K562 (cell line): Measurements from ENCODE around the gene PCBP3. TPM values are rescaled to one million over a fixed set of nuclear protein-coding genes. Genes with fewer than 3 reads are reported as not detected.

Source experiments
- HNRNPK ChIP-seq: fragments of 200-400 bp; formaldehyde crosslinking; IDR thresholded peaks from one replicate; pipeline ENCODE4 v1.6.1; 2018; ENCODE audit warnings: mild to moderate bottlenecking, low read depth, low read length; ENCODE audit not compliant: poor library complexity, severe bottlenecking
- NFYB ChIP-seq: IDR thresholded peaks from 2 replicates; pipeline ENCODE4 v1.6.1; 2011; ENCODE audit warnings: mild to moderate bottlenecking, moderate library complexity; ENCODE audit not compliant: insufficient read length; ENCODE audit errors: extremely low read depth
- SAFB2 ChIP-seq: fragments of 200-400 bp; formaldehyde crosslinking; IDR thresholded peaks from 2 replicates; pipeline ENCODE4 v1.6.1; 2018; ENCODE audit warnings: borderline replicate concordance, low read length, low read depth, moderate library complexity; ENCODE audit not compliant: severe bottlenecking
- polyA plus RNA-seq, 8 experiments: library from polyadenylated mRNA; depleted of rRNA in 4 of 8; stranded (reverse) in 5 of 8; unstranded in 3 of 8; fragments of >200 nt; fragmentation: Nextera tagmentation in 2 of 8; fragmentation: Illumina TruSeq in 1 of 8; extraction: Ambion mirVana in 2 of 8; extraction: Trizol in 1 of 8; gene quantifications; 2 replicates each; pipeline versions ENCODE4 v1.2.1 to v1.2.3, GENCODE V29; 2011 to 2014; ENCODE audit warnings: inconsistent platforms in 1 of 8, missing spikeins in 1 of 8
- total RNA-seq, 7 experiments: library from RNA; depleted of rRNA in 6 of 7; stranded (reverse); fragments of >200 nt in 6 of 7; fragmentation: Illumina TruSeq in 2 of 7; extraction: Trizol in 2 of 7; gene quantifications; 2 replicates each; pipeline versions ENCODE4 v1.2.1 to v1.2.3, GENCODE V29; 2011 to 2021; ENCODE audit warnings: low replicate concordance in 1 of 7
- TF ChIP-seq, protein P1 (sequence below): sonication (generic); formaldehyde crosslinking; IDR thresholded peaks from 2 replicates; pipeline ENCODE4 v1.8.0; 2022; ENCODE audit warnings: mild to moderate bottlenecking, missing genetic modification reagents, borderline replicate concordance
- TF ChIP-seq, protein P2 (sequence below), 2 experiments: fragments of 450-650 bp; IDR thresholded peaks; 2 replicates each; pipeline ENCODE4 v1.6.1; 2018; ENCODE audit warnings: mild to moderate bottlenecking in 2 of 2, low read depth in 1 of 2; ENCODE audit not compliant: partially characterized antibody in 2 of 2

The PCBP3 gene
- total and polyA plus RNA-seq, 9 of the 15 experiments (the other 6 are each of a cell fraction or from before 2014, with no cell fraction given) = 0.18 TPM; not detected in 8

DNA sequence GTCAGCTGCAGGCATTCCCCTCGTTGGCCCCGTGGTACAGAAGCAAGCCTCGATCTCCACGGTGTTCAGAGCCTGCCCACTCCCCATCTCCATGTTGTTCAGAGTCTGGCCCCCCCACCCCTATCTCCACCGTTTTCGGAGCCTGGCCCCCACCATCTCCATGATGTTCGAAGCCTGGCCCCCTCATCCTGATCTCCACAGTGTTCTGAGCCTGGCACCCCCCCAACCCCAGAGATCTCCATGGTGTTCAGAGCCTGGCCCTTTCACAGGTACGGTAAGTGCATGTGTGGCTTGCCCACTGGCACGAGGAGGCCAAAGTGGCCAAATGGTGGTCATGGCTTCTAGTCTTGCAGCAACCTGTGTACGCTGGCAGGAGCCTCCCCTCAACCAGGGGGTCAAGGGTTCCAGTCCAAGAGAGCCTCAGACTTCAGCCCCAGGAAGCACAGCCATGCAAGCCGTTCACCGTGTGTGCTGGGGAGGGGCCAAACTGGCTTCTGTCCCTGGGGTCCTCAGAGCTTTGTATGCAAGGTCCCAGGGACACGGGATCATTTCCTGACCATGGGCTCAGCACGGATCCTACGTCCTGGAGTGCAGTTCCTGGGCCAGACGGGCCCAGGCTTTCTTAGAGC is 13.3 kb upstream of the PCBP3 start (continued):
- TF ChIP-seq, protein P1, sequence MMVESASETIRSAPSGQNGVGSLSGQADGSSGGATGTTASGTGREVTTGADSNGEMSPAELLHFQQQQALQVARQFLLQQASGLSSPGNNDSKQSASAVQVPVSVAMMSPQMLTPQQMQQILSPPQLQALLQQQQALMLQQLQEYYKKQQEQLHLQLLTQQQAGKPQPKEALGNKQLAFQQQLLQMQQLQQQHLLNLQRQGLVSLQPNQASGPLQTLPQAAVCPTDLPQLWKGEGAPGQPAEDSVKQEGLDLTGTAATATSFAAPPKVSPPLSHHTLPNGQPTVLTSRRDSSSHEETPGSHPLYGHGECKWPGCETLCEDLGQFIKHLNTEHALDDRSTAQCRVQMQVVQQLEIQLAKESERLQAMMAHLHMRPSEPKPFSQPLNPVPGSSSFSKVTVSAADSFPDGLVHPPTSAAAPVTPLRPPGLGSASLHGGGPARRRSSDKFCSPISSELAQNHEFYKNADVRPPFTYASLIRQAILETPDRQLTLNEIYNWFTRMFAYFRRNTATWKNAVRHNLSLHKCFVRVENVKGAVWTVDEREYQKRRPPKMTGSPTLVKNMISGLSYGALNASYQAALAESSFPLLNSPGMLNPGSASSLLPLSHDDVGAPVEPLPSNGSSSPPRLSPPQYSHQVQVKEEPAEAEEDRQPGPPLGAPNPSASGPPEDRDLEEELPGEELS (CRISPR knock-in tag) = no peak
- no peak for TF ChIP-seq NFYB
- no peak for TF ChIP-seq SAFB2
- TF ChIP-seq, protein P2, sequence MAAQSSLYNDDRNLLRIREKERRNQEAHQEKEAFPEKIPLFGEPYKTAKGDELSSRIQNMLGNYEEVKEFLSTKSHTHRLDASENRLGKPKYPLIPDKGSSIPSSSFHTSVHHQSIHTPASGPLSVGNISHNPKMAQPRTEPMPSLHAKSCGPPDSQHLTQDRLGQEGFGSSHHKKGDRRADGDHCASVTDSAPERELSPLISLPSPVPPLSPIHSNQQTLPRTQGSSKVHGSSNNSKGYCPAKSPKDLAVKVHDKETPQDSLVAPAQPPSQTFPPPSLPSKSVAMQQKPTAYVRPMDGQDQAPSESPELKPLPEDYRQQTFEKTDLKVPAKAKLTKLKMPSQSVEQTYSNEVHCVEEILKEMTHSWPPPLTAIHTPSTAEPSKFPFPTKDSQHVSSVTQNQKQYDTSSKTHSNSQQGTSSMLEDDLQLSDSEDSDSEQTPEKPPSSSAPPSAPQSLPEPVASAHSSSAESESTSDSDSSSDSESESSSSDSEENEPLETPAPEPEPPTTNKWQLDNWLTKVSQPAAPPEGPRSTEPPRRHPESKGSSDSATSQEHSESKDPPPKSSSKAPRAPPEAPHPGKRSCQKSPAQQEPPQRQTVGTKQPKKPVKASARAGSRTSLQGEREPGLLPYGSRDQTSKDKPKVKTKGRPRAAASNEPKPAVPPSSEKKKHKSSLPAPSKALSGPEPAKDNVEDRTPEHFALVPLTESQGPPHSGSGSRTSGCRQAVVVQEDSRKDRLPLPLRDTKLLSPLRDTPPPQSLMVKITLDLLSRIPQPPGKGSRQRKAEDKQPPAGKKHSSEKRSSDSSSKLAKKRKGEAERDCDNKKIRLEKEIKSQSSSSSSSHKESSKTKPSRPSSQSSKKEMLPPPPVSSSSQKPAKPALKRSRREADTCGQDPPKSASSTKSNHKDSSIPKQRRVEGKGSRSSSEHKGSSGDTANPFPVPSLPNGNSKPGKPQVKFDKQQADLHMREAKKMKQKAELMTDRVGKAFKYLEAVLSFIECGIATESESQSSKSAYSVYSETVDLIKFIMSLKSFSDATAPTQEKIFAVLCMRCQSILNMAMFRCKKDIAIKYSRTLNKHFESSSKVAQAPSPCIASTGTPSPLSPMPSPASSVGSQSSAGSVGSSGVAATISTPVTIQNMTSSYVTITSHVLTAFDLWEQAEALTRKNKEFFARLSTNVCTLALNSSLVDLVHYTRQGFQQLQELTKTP (IDR thresholded peaks at IDR 0.05; ENCODE audit: low read depth in 1 of 2, partially characterized antibody in 2 of 2) = no peak
- TF ChIP-seq HNRNPK = no peak
- TF ChIP-seq, all 486 proteins: peak for 0
